Stimulated activated CD4-positive, alpha-beta T cell treated with anti-CD3 and anti-CD28 coated beads, Interleukin-1b, Interleukin-23, amount 100 ng/mL, for 24 hours (primary cell): Measurements from ENCODE around the gene NTRK3.

Experiments used
- DNase-seq, 4 experiments: peaks; one replicate each; pipeline ENCODE4 v3.0.0-alpha.2; 2020; ENCODE audit warnings: low read depth in 4 of 4, low spot score in 1 of 4

NTRK3 gene

GRCh38 chr15:87949575-87950223 lies 306.8 kb downstream of the NTRK3 start:
- no peak for DNase-seq

DNA sequence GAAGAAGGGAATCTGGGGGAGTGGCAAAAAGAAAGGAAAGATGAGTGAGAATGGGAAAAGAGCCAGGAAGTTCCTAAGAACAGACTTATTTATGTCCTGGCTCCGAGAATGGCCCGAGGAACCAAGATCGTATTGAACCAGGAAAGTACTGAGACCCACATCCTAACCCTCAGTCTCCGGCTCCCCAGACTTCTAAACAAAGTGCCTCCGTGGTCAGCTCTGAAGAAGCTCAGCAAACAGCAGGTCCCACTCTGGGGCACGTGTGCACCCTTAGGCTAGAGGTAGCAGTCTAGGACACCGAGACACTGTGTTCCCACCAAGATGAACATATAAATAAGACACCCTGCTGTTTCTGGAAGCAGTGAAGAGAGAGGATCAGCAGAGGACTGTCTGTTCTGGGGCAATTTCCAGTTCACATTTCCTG lies 307.4 kb downstream of the NTRK3 start:
- DNase-seq = no peak

- DNase-seq = no peak
Measured at GRCh38 chr15:87947560-87947959, 309.0 kb downstream of the NTRK3 start.

GRCh38 chr15:87945246-87945645 lies 311.3 kb downstream of the NTRK3 start:
- DNase-seq = no peak

GRCh38 chr15:87944691-87945090 lies 311.8 kb downstream of the NTRK3 start:
- DNase-seq = no peak

- DNase-seq = no peak
Measured at GRCh38 chr15:87944050-87944449, 312.5 kb downstream of the NTRK3 start.

DNA sequence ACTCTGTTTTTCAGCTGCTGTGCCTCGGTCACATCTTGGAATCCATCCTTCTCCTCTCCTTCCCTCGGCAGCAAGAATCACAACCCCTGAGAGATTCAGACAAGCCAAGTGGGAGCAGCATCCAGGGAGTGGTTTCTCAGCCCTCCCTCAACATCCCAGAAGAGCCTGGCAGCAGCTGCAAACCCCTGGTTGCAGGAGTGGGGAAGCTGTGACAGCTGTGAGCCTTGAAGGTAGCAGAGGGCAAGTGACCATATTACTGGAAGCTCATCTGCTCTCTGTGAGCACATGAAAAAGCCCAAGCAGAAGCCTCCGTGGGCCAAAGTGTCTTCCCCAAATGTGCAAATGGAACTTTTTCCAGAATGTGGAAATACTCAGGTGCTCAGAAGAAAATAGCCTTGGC lies 312.9 kb downstream of the NTRK3 start:
- DNase-seq = no peak

DNA sequence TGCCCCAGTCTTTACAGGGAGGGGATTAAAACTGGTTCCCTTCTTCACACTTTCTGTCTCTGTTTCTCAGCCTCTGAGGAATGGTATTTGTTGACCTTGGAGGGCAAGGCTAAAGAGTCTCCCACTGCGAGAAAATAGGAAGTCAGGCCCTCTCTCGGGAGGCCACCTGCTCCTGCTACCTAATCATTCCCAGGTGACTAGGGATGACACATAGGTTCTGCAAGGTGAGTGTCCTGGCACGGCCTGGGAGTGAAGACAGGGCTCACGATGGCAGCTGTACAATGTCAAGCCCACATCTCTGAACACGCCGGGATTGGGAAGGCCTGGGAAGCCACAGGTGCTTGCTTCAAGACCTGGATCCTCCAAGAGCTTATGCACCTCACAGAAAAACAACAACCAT lies 314.2 kb downstream of the NTRK3 start:
- DNase-seq = no peak

DNA sequence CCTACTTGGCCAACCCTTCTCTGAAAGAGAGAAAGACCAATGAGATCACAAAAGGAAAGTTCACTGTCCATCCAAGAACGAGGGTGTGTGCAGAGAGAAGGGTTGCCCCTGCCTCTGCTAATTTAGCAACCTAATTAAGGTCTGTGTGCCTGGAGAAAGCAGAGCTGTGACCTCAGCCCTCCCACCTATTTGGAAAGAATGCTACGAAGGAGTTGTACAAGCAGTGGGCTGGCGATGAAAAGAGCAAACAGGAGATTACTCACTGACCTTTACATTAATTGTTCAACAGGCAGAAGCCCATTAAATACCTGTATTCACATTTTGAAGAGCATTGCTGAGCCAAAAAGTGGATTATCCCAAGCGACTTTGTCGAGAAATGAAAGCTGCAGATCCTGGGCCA lies 314.9 kb downstream of the NTRK3 start:
- no peak for DNase-seq

GRCh38 chr15:87940768-87941167 lies 315.8 kb downstream of the NTRK3 start:
- DNase-seq = no peak

GRCh38 chr15:87939848-87940457 lies 316.6 kb downstream of the NTRK3 start:
- no peak for DNase-seq

- no peak for DNase-seq
Measured at GRCh38 chr15:87938031-87938430, 318.5 kb downstream of the NTRK3 start.

DNA sequence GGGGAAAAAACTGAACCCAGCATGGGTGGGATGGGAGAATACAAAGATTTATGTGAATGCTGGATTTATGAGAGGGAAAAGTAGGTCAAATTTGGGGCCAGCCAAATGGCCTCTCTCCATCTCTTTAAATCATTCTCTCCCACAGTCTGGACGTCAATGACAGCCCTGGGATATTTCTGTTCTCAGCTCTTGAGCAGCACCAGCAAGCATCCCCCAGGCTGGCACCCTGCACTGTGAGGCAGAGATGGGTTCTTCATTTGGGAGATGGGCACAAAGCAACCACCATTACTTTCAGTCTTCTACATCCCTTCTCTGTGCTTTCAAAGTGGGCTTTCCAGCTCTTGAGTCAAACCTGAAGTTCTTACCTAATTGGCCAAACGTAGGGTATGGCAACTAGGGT lies 321.0 kb downstream of the NTRK3 start:
- DNase-seq = no peak

GRCh38 chr15:87931584-87931983 lies 325.0 kb downstream of the NTRK3 start:
- no peak for DNase-seq

- DNase-seq = no peak
Measured at GRCh38 chr15:87930457-87930856, 326.1 kb downstream of the NTRK3 start.

- DNase-seq = no peak
Measured at GRCh38 chr15:87929841-87930240, 326.7 kb downstream of the NTRK3 start.

DNA sequence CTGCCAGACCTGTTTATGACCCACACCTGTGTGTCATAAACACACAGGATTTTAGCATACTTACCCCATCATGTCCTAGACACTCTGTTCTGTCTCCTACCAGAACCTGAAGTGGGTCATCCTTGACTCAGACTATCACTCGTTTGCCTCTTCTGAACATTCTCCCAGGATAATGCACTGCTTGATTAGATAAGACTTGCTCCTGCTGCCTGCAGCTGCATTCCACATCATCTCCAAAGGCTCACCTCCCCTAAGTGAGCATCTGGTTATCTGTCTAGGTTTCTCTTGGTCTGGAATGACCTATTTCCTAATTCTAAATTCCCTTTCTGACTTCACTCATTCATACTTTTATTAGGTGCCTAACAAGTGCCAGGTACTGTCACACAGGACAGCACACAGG lies 332.1 kb downstream of the NTRK3 start:
- DNase-seq = no peak

DNA sequence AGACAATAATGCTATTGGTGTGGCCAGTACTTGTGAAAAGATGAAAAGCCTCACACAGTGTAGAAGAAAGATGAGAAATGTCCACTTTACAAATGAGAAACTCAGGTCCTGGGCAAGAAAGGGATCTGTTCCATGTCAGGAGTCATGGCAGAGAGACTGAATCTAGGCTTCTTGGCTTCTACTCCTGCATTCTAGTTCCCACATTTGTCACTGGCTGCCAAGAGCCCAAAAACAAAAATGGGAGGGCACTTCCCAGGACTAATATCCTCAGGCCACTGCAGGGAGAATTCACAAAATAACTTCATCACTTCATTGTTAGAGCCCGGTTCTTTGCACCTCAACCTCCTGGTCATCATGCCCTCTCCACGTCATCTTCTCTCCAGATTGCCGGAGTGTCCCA lies 337.5 kb downstream of the NTRK3 start:
- no peak for DNase-seq

DNA sequence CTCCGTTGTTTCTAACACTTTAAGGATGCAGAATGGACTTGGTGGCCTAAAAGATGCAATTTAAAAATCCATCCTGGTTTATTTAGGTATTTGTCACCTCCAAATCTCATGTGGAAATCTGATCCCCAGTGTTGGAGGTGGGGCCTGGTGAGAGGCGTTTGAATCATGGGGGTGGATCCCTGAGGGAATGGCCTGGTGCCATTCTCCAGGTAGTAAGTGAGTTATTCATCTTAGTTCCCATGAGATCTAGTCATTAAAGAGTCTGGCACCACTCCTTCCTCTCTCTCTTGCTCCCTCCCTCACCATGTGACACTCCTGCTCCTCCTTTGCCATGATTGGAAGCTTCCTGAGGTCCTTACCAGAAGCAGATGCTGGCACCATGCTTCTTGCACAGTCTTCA lies 339.1 kb downstream of the NTRK3 start:
- no peak for DNase-seq

- no peak for DNase-seq
Measured at GRCh38 chr15:87916208-87916607, 340.3 kb downstream of the NTRK3 start.

- DNase-seq = no peak
Measured at GRCh38 chr15:87910301-87910700, 346.2 kb downstream of the NTRK3 start.

- no peak for DNase-seq
Measured at GRCh38 chr15:87907676-87908446, 348.7 kb downstream of the NTRK3 start.
